SK-N-SH (cell line): Measurements from ENCODE around the gene RAB33B. TPM values are rescaled to one million over a fixed set of nuclear protein-coding genes. Genes with fewer than 3 reads are reported as not detected.

Experiments used
- CTCF ChIA-PET: fragments of 300-600, 350-600 bp; formaldehyde crosslinking; extraction: SDS; loops from one replicate; lab custom pipeline; 2021; lab: Yijun Ruan, JAX
- POLR2A ChIA-PET: fragments of 350-600 bp; sonication (Branson Sonifier 250); formaldehyde crosslinking; extraction: SDS; loops from one replicate; lab custom pipeline; 2020; ENCODE audit warnings: antibody characterized with exemption, inconsistent platforms; lab: Yijun Ruan, JAX
- DNase-seq: peaks from one replicate; pipeline ENCODE4 v3.0.0; 2012
- H2AFZ ChIP-seq: fragments of 200-600 bp; sonication (generic); 2 replicates; pipeline ENCODE4 v1.8.1; 2016; ENCODE audit warnings: antibody characterized with exemption, mild to moderate bottlenecking, low read depth
- H3F3A ChIP-seq: fragments of 200-600 bp; sonication (generic); replicated peaks from 2 replicates; pipeline ENCODE3; 2016; ENCODE audit warnings: antibody characterized with exemption, mild to moderate bottlenecking; ENCODE audit not compliant: insufficient read depth
- H3K27ac ChIP-seq, 2 experiments: fragments of 200-500 bp in 1 of 2; fragments of 200-600 bp in 1 of 2; sonication (Bioruptor generic) in 1 of 2; sonication (generic), shearing (Covaris generic) in 1 of 2; 2 replicates each; pipeline versions ENCODE4 v1.5.1 to v1.6.1; 2014 to 2016; ENCODE audit warnings: low read depth in 2 of 2, inconsistent platforms in 1 of 2, low read length in 1 of 2, mild to moderate bottlenecking in 1 of 2, mixed read lengths in 1 of 2
- H3K27me3 ChIP-seq: fragments of 200-600 bp; sonication (generic), shearing (Covaris generic); 2 replicates; pipeline ENCODE4 v1.6.1; 2016; ENCODE audit warnings: mixed run types; ENCODE audit not compliant: insufficient read depth
- H3K36me3 ChIP-seq, 2 experiments: fragments of 200-500 bp in 1 of 2; fragments of 200-600 bp in 1 of 2; sonication (Bioruptor generic) in 1 of 2; sonication (generic) in 1 of 2; replicated peaks in 1 of 2; 2 replicates each; pipeline versions ENCODE3 to v1.5.1; 2014 to 2016; ENCODE audit warnings: low read length in 1 of 2, mild to moderate bottlenecking in 1 of 2; ENCODE audit not compliant: insufficient read depth in 2 of 2, control insufficient read depth in 1 of 2
- H3K4me1 ChIP-seq, 2 experiments: fragments of 200-500 bp in 1 of 2; fragments of 200-600 bp in 1 of 2; sonication (Bioruptor generic) in 1 of 2; sonication (generic), shearing (Covaris generic) in 1 of 2; 2 replicates each; pipeline versions ENCODE4 v1.5.1 to v1.6.1; 2014 to 2016; ENCODE audit warnings: low read depth in 1 of 2, low read length in 1 of 2, mixed run types in 1 of 2; ENCODE audit not compliant: insufficient read depth in 2 of 2, control insufficient read depth in 1 of 2
- H3K4me2 ChIP-seq: fragments of 200-600 bp; sonication (generic), shearing (Covaris generic); 2 replicates; pipeline ENCODE4 v1.6.1; 2017; ENCODE audit warnings: mixed run types
- H3K4me3 ChIP-seq, 2 experiments: fragments of 200-500 bp in 1 of 2; fragments of 200-600 bp in 1 of 2; sonication (Bioruptor generic) in 1 of 2; sonication (generic), shearing (Covaris generic) in 1 of 2; 2 replicates each; pipeline versions ENCODE4 v1.5.1 to v1.8.1; 2014 to 2016; ENCODE audit warnings: low read depth in 2 of 2, inconsistent platforms in 1 of 2, low read length in 1 of 2, mild to moderate bottlenecking in 1 of 2, mixed read lengths in 1 of 2, moderate library complexity in 1 of 2
- H3K79me2 ChIP-seq: fragments of 200-600 bp; sonication (generic); 2 replicates; pipeline ENCODE4 v1.8.1; 2017; ENCODE audit warnings: mild to moderate bottlenecking; ENCODE audit not compliant: insufficient read depth
- H3K9ac ChIP-seq: fragments of 200-600 bp; sonication (generic); 2 replicates; pipeline ENCODE4 v1.6.1; 2017; ENCODE audit warnings: mixed run types
- H3K9me2 ChIP-seq: fragments of 200-600 bp; sonication (generic); 2 replicates; pipeline ENCODE4 v1.6.1; 2017; ENCODE audit warnings: mixed run types
- H3K9me3 ChIP-seq: fragments of 200-600 bp; sonication (generic); 2 replicates; pipeline ENCODE4 v1.6.1; 2017; ENCODE audit warnings: mixed run types, mild to moderate bottlenecking, moderate library complexity
- H4K20me1 ChIP-seq: fragments of 200-600 bp; sonication (generic); 2 replicates; pipeline ENCODE4 v1.6.1; 2017; ENCODE audit warnings: mild to moderate bottlenecking, mixed run types; ENCODE audit not compliant: insufficient read depth
- CHD2 ChIP-seq: fragments of 150-350 bp; IDR thresholded peaks from 2 replicates; pipeline ENCODE4 v1.6.1; 2018; ENCODE audit warnings: low read length; ENCODE audit not compliant: partially characterized antibody
- FOSL2 ChIP-seq: IDR thresholded peaks from 2 replicates; pipeline ENCODE4 v1.4.0; 2012; ENCODE audit warnings: low read depth, mild to moderate bottlenecking, moderate library complexity, borderline replicate concordance
- FOXJ3 ChIP-seq: sonication (generic); formaldehyde crosslinking; IDR thresholded peaks from 2 replicates; pipeline ENCODE4 v1.5.1; 2020; ENCODE audit warnings: mild to moderate bottlenecking, missing genetic modification reagents
- IRF3 ChIP-seq: fragments of 150-350 bp; IDR thresholded peaks from 2 replicates; pipeline ENCODE4 v1.6.1; 2016; ENCODE audit warnings: mild to moderate bottlenecking, low read depth, low read length
- POLR2AphosphoS5 ChIP-seq: IDR thresholded peaks from 2 replicates; pipeline ENCODE4 v1.6.1; 2012; ENCODE audit warnings: low read depth, low read length
- REST ChIP-seq: IDR thresholded peaks from 2 replicates; pipeline ENCODE4 v1.6.1; 2012; ENCODE audit warnings: mild to moderate bottlenecking, low read depth, low read length, moderate library complexity
- RXRA ChIP-seq: IDR thresholded peaks from 2 replicates; pipeline ENCODE4 v1.4.0; 2012; ENCODE audit warnings: low read depth, mild to moderate bottlenecking, borderline replicate concordance
- SMC3 ChIP-seq: IDR thresholded peaks from 2 replicates; pipeline ENCODE4 v1.6.1; 2012; ENCODE audit warnings: low read depth, low read length, improper control_type of control experiment
- TAF1 ChIP-seq: IDR thresholded peaks from 2 replicates; pipeline ENCODE4 v1.6.1; 2012; ENCODE audit warnings: low read depth, mild to moderate bottlenecking, low read length, moderate library complexity, borderline replicate concordance
- TEAD4 ChIP-seq: IDR thresholded peaks from 2 replicates; pipeline ENCODE4 v1.4.0; 2012; ENCODE audit warnings: mild to moderate bottlenecking, borderline replicate concordance; ENCODE audit not compliant: insufficient read depth
- USF2 ChIP-seq: fragments of 150-350 bp; IDR thresholded peaks from 2 replicates; pipeline ENCODE4 v1.6.1; 2017; ENCODE audit warnings: antibody characterized with exemption, low read length, low read depth, borderline replicate concordance
- ZBTB33 ChIP-seq: IDR thresholded peaks from 2 replicates; pipeline ENCODE4 v1.4.0; 2012; ENCODE audit warnings: low read depth, borderline replicate concordance
- WGBS: methylation state at CpG from one replicate; pipeline ENCODE4 v1.1.6; 2017; ENCODE audit warnings: low lambda C conversion rate; 5-methylcytosine and 5-hydroxymethylcytosine counted together
- polyA plus RNA-seq, 3 experiments: library from polyadenylated mRNA; depleted of rRNA; stranded (reverse); fragments of >200 nt; gene quantifications; 2 replicates each; pipeline ENCODE4 v1.2.3, GENCODE V29; 2012
- TF ChIP-seq, protein P1 (sequence below): fragments of 200-600 bp; sonication (generic); IDR thresholded peaks from 2 replicates; pipeline ENCODE4 v1.6.1; 2017; ENCODE audit warnings: antibody characterized with exemption, mild to moderate bottlenecking, moderate library complexity

RAB33B gene
- polyA plus RNA-seq, 1 of the 3 experiments (the other 2 are of a cell fraction) = 2.3 TPM

- TF ChIP-seq, protein P1, sequence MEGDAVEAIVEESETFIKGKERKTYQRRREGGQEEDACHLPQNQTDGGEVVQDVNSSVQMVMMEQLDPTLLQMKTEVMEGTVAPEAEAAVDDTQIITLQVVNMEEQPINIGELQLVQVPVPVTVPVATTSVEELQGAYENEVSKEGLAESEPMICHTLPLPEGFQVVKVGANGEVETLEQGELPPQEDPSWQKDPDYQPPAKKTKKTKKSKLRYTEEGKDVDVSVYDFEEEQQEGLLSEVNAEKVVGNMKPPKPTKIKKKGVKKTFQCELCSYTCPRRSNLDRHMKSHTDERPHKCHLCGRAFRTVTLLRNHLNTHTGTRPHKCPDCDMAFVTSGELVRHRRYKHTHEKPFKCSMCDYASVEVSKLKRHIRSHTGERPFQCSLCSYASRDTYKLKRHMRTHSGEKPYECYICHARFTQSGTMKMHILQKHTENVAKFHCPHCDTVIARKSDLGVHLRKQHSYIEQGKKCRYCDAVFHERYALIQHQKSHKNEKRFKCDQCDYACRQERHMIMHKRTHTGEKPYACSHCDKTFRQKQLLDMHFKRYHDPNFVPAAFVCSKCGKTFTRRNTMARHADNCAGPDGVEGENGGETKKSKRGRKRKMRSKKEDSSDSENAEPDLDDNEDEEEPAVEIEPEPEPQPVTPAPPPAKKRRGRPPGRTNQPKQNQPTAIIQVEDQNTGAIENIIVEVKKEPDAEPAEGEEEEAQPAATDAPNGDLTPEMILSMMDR = no peak
- TF ChIP-seq RXRA = no peak
- no peak for TF ChIP-seq FOSL2
- no peak for TF ChIP-seq SMC3
- TF ChIP-seq REST = no peak
- TF ChIP-seq TAF1 = no peak
- no peak for TF ChIP-seq IRF3
These were observed 27.5 kb downstream of the RAB33B start (continued) for GRCh38 chr4:139481465-139481864.

- Histone ChIP-seq H2AFZ (no peak overlapping the region), H3F3A (peaks cover 5% of the 10 kb centered on the region), H3K9ac (no peak overlapping the region), H3K9me2 (no peaks in the 10 kb centered on the region), H3K9me3 (no peaks in the 10 kb centered on the region), H3K4me3 (no peak overlapping the region), H3K4me1 (no peaks in the 10 kb centered on the region), H3K27me3 (no peaks in the 10 kb centered on the region), H4K20me1 (no peaks in the 10 kb centered on the region), H3K36me3 (no peaks in the 10 kb centered on the region), H3K27ac (no peak overlapping the region), H3K4me2 (no peak overlapping the region), H3K79me2 (no peaks in the 10 kb centered on the region; the same call in 1 of the 2 replicates)
- ChIA-PET POLR2A (interaction anchor here (0.7 kb wide), 1 partner anchor 1057 kb away, joined by 4 read pairs; no protein-coding TSS in a partner anchor), CTCF (interaction anchor here (1.1 to 3.0 kb wide), 2 partner anchors 14 to 17 kb away, joined by 3 to 15 read pairs; no protein-coding TSS in a partner anchor)
- whole genome bisulfite sequencing = 92% methylated on average over 3 of the region's 3 CpGs
- TF ChIP-seq USF2 = no peak
- no peak for TF ChIP-seq POLR2AphosphoS5
- no peak for TF ChIP-seq FOXJ3 (CRISPR knock-in tag)
- TF ChIP-seq TAF1 = no peak
- no peak for TF ChIP-seq CHD2
- TF ChIP-seq ZBTB33 = no peak
- TF ChIP-seq TEAD4 = no peak
- TF ChIP-seq, all 33 proteins: peak for 0
- DNase-seq = no peak
These were observed 29.1 kb downstream of the RAB33B start for GRCh38 chr4:139483000-139483399.
